HG02798 (cell line): ENCODE data around the gene TMEM107.
A peak's percentile ranks its signal among the peaks of the same experiment; 100 is the strongest.
"Not testable (repeated sequence)": the region's sequence is repeated elsewhere in the genome, so short reads cannot be mapped to it uniquely, and the experiment has no call there.

Experiments used
- ATAC-seq: cut with Tn5 transposase; IDR thresholded peaks from one replicate; pipeline ENCODE4 v1.9.1; 2021; ENCODE audit warnings: mild to moderate bottlenecking; ENCODE audit not compliant: unreplicated experiment, poor library complexity

TMEM107 gene

DNA sequence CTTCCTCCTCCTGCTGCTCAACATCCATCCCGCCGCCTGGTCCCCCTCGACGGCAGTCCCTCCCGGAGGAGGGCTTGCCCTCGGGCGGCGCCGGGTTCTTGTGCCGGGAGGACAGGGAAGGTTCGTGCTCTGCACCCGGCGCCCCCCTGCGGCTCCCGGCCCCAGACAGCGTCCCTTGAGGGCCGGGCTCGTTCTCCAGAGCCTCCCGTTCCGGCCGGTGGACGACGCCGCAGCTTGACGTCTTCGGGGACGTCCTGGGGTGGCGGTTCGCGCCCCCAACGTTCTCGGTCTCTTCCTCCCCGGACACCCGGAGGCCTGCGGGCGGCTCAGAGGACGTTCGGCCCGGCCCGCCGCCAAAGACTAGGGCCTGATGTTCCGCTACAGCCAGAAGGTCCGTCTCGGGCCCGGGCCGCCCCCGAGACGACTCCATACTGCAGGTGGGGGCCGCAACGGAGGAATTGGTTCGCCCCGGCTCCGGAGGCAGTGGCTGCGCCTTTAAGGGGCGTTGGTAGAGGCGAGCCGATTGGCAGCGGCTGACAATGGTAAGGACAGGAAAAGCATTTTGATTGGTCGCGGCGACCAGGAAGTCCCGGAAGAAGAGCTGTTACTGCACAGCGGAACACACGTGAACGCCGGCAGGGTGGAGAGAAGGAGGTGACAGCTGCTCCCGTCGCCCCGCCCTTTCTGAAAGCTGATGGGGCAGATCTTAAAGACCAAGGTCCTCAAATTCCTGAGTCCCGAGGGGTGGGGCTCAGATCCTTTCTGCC, 13.7 kb upstream of the TMEM107 start, which contains the start of gene BORCS6:
Gene BORCS6, minus strand, starts transcription at position 470 of the 767 bp plus-strand sequence. Its CDS starts 40 bp downstream, at position 430.
- ATAC-seq = peak; percentile 62

DNA sequence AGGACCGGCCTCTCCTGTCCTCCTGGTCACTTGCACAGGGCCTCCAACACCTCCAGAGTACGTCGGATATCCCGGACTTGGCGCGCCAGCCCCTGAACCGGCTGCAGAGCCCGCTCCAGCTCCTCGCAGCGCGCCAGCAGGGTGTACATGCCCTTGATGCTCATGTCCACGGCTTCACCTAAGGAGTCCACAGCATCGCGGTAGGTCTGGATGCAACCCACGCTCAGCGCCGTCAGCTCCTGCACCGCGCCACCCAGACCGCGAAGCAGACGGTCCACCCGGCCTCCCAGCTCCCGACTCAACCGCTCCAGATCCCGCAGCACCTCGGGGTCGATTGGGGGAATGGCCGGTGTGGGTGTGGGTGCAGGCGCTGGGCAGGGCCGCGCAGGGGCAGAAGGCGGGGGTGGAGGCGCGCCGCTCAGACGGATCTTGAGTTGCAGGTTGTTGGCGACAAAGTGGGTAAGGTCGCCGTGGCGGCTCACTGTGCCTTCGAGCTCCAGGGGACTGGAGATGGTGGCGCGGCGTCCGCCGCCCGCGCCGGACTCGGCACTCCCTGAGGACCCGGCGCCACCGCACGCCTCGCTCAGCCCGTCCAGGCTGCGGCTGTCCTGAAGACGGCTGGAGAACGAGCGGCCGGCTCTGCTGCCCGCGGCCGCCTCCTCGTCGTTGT, 13.0 kb upstream of the TMEM107 start:
- ATAC-seq = no peak

DNA sequence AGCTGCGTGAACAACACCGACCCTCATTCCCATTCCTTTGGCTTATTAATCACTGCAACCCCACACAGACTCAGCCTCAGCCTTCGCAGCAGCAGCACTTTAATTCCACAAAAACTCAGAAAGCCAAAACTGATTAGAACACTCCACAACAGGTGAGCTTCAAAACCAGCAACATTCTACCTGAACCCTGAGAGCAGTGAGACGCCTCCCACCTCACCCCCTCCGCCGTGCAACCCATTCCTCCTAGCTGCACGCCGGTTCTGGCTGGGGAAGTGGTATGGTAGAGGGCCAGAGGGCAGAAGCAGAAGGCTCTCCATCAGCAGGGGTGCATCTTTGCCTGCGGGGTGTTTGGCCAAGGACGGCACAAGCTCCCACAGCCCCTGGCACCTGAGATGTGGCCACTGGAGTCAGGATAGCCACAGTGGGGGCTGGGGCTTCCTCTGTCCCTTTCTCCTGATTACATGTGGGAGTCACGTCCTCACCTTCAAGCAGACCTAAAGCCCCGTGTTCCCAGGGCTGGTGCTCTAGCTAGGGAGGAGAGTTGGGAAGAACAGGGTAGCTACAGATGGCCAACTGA, 12.2 kb upstream of the TMEM107 start:
- ATAC-seq = no peak

GRCh38 chr17:8187517-8188262, 11.5 kb upstream of the TMEM107 start:
- ATAC-seq = peak; percentile 28

- peak; percentile 27 for ATAC-seq
Observed at GRCh38 chr17:8186787-8187516, 10.8 kb upstream of the TMEM107 start.

DNA sequence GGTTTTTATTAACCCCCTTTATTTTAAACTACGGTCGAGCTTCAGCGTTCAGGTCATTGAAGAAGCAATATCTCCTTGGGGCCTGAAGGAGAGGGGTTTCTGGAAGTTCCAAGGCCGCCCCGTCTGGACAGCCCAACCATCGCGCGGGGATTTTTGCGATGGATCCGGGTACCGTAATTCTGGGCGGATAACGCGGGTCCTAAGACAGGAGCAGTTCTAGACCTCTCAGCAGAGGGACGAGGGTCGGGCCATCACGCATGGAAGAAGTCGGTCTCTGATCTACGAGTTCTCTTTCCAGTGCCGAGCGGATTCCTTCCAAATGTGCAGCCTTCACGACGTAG, 10.2 kb upstream of the TMEM107 start:
- no peak for ATAC-seq

DNA sequence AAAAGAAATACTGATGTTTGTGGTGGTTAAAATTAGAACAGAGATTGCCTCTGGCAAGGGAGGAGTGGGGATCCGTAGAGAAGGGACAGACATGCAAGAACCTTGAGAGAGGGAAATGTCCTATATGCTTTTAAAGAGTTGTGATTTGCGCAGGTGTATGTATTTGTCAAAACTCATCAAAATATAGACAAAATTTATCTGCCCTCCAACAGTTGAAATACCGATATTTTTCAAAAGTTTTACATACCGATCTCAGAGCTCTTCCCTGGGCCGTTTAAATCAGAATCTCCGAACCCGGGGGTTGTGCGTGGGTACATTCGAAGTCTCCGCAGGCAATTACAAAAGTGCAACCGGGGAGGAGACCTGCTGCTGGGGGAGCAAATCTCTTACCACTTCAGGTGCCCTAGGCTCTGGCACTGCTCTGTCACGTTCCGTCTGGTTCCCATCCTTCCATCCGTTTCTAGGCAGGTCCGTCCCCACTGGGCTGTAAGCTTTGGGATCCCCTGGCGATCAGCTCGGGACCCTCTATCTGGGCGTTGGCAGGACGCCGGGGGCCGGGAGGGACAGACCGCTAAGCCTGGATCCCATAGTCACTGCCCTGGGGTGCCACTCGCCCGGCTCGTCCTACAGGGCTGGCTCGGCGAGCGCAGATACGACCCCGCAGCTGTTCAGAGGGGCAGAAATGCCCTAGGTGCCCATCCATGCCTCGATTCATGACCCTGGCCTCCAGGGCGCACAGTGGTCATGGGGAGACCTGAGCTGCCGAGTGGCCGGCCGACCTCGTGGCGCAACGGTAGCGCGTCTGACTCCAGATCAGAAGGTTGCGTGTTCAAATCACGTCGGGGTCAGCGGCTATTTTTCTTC, 9.6 kb upstream of the TMEM107 start:
- ATAC-seq = peak; percentile 19

DNA sequence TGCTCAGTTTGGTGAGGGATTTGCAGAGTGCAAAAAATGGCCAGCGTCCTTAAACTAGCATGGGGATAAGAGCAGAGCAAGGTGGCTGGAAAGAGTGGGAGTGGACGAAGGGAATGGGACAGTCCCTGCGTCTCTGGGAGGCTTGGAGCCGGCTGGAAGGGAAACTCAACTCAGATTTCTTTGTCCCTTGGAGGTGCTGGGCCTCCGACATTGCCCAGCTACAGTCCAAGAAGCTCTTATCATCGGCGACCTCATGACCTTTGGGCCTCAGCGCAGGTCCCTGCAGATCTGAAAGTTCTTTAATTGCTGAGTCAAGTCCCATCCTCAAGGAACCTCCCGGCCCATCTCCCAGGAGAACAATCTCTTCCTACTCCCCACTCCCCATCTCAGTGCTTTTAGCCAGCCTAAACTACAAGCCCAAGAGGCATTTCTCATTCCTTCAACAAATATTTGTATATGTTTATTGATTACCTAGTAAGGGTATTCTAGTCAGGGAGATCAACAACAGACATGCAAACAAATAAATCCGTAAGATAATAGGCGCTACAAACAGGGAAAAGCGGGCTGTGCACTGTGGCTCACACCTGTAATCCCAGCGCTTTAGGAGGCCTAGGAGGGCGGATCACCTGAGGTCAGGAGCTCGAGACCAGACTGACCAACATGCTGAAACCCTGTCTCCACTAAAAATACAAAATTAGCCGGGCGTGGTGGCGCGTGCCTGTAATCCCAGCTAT, 985 bp upstream of the TMEM107 start:
- no peak for ATAC-seq

- no peak for ATAC-seq
Observed at GRCh38 chr17:8175795-8176196, 384 bp downstream of the TMEM107 start.

DNA sequence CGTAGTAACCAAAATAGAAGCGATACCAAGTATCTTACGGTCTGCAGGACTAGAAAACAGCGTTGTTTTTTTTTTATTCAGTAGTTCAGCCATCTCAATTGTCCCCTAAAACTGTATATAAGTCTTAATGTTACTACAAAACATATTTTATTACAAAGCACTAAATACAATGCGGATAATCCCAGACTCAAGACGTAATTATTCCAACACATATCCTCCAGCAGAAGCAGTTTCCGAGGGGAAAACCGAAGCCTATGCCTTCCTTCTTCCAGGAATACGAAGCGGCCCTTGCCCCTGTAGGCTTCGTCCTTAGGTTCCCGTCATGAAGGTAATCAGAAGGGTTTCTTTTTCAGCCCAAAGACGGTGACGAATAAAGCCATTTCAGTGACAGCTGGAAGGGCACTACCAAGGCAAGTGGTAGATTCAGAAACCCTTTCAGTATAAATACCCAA, 2.3 kb downstream of the TMEM107 start:
- ATAC-seq = no peak

- peak; percentile 78 for ATAC-seq
Observed at GRCh38 chr17:8173056-8173870, 2.9 kb downstream of the TMEM107 start.

- ATAC-seq = not testable (repeated sequence)
Observed at GRCh38 chr17:8170186-8170585, 6.0 kb downstream of the TMEM107 start.

- ATAC-seq = no peak
Observed at GRCh38 chr17:8167526-8167925, 8.7 kb downstream of the TMEM107 start.

DNA sequence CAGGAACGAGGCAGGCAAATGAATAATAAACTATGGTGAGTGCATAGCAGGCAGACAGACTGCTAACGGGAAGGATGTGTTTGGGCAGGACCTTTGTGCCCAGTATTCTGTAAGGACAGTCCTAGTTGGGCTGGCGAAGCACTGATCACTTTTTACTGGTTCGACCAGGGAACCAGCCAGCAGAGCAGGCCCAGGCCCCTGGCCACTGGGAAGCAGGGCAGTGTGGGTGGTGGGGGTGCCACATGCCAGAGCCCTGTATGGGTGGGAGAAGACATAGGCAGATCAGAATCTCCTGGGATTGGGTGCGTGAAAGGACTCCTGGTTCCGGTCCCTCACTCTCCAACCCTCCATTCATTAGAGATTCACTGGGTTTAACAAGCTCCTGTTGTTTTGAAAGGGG, 9.4 kb downstream of the TMEM107 start:
- ATAC-seq = no peak

DNA sequence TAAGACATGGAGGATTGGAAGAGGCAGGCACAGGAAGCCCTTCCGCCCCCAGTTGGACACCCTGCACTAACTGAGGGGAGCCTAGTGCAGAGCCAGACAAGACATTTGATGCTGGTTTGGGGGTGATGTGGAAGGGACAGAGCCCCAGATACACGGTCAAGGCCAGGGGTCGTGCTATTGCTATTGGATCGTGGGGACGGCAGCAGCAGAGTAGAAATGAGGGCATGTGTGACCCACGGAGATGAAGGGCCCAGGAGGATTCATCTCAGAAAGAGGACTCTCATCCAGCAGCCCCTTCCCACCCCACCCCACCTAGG, 11.4 kb downstream of the TMEM107 start:
- no peak for ATAC-seq

DNA sequence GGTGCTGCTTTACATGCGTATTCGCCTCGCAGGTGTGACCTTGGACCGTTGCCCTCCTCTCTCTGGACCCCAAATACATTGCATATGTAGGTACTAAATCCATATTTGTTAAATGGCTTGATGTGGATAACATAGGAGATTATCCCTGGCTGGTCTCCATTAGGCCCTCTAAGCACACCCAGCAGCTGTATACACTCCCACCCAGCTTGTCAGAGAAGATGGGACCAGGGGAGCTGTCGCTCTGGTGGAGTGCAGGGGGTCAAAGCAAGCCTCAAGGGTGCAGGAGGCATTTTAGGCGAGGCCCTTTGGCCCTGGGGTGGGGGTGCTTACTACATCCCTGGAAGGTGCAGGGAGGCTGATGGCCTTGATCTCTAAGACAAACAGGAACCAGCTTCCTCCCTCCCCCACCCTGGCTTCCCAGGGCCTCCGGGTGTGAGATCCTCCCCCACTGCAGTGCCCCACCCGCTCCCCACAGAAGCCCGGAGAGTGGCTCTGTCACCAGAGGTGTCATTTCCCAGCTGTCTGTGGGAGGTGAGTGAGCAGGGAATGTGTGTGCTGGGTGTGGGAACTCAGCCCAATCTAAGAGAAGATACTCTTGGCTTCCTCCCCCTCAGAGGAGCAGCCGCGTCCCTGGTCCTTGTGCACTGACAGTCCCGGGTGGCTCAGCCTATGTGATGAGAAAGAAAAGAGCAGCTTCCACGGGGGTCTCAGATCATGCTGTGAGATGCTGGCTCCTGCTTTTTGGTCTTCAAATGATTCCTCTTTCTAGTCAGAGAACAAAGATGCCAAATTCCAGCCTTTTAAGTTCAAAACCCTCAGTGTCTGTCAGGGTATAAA, 12.0 kb downstream of the TMEM107 start:
- ATAC-seq = no peak
